Measurements from ENCODE around the gene AMACR.

Gene AMACR

GRCh38 chr5:34030048-34030447, 22.2 kb upstream of the AMACR start:
- H3K9me3 ChIP-seq (ENCODE audit: low read length): no peaks in the 10 kb centered on the region
- no peak overlapping the region for H3K27ac ChIP-seq (ENCODE audit: low read depth, low read length, poor library complexity, severe bottlenecking)
- TF ChIP-seq EZH2 (IDR thresholded peaks at IDR 0.05; ENCODE audit: borderline replicate concordance, low read length): no peak
- TF ChIP-seq CTCF (IDR thresholded peaks at IDR 0.05; ENCODE audit: low read length): no peak
- no peaks in the 10 kb centered on the region for H3K4me1 ChIP-seq (ENCODE audit: insufficient read depth, low read length, severe bottlenecking)
- H3K27me3 ChIP-seq (ENCODE audit: insufficient read depth, low read length): no peaks in the 10 kb centered on the region
- no peak overlapping the region for H3K4me2 ChIP-seq (ENCODE audit: low read length)
- H3F3A ChIP-seq (ENCODE audit: insufficient read depth, low read length): no peaks in the 10 kb centered on the region
- no peak overlapping the region for H2AFZ ChIP-seq (ENCODE audit: low read length)
- H3K36me3 ChIP-seq (ENCODE audit: insufficient read depth, low read length): no peaks in the 10 kb centered on the region; the same call in 1 of the 2 replicates
- H4K20me1 ChIP-seq (ENCODE audit: insufficient read depth, low read length): no peaks in the 10 kb centered on the region
- no peaks in the 10 kb centered on the region for H3K9me2 ChIP-seq (ENCODE audit: low read depth, low read length)
- no peaks in the 10 kb centered on the region for H3K79me2 ChIP-seq (ENCODE audit: insufficient read depth, low read length)
- H3K4me3 ChIP-seq (ENCODE audit: low read depth, low read length, poor library complexity, severe bottlenecking): no peak overlapping the region
- H3K9ac ChIP-seq (ENCODE audit: low read length): no peak overlapping the region

- Histone ChIP-seq H3K36me3 (ENCODE audit: insufficient read depth, low read length) (no peaks in the 10 kb centered on the region), H3K4me2 (ENCODE audit: low read length) (no peak overlapping the region), H3K4me1 (ENCODE audit: insufficient read depth, low read length, severe bottlenecking) (no peaks in the 10 kb centered on the region), H3K9me3 (ENCODE audit: low read length) (no peaks in the 10 kb centered on the region), H3K79me2 (ENCODE audit: insufficient read depth, low read length) (no peaks in the 10 kb centered on the region), H3K9me2 (ENCODE audit: low read depth, low read length) (no peaks in the 10 kb centered on the region), H3K27me3 (ENCODE audit: insufficient read depth, low read length) (no peaks in the 10 kb centered on the region), H3F3A (ENCODE audit: insufficient read depth, low read length) (no peaks in the 10 kb centered on the region), H2AFZ (ENCODE audit: low read length) (no peak overlapping the region), H3K27ac (ENCODE audit: low read depth, low read length, poor library complexity, severe bottlenecking) (no peak overlapping the region), H4K20me1 (ENCODE audit: insufficient read depth, low read length) (no peaks in the 10 kb centered on the region), H3K9ac (ENCODE audit: low read length) (no peak overlapping the region), H3K4me3 (ENCODE audit: low read depth, low read length, poor library complexity, severe bottlenecking) (no peak overlapping the region)
- no peak for TF ChIP-seq EZH2 (IDR thresholded peaks at IDR 0.05; ENCODE audit: borderline replicate concordance, low read length)
- no peak for TF ChIP-seq CTCF (IDR thresholded peaks at IDR 0.05; ENCODE audit: low read length)
Measured at GRCh38 chr5:34028349-34028748, 20.5 kb upstream of the AMACR start.

- no peaks in the 10 kb centered on the region for H3K27me3 ChIP-seq (ENCODE audit: insufficient read depth, low read length)
- no peaks in the 10 kb centered on the region for H3F3A ChIP-seq (ENCODE audit: insufficient read depth, low read length)
- H3K4me1 ChIP-seq (ENCODE audit: insufficient read depth, low read length, severe bottlenecking): no peaks in the 10 kb centered on the region
- H2AFZ ChIP-seq (ENCODE audit: low read length): no peak overlapping the region
- H3K9ac ChIP-seq (ENCODE audit: low read length): no peak overlapping the region
- H3K27ac ChIP-seq (ENCODE audit: low read depth, low read length, poor library complexity, severe bottlenecking): no peak overlapping the region
- H3K9me2 ChIP-seq (ENCODE audit: low read depth, low read length): no peaks in the 10 kb centered on the region
- H4K20me1 ChIP-seq (ENCODE audit: insufficient read depth, low read length): no peaks in the 10 kb centered on the region
- H3K9me3 ChIP-seq (ENCODE audit: low read length): no peaks in the 10 kb centered on the region
- no peak overlapping the region for H3K4me2 ChIP-seq (ENCODE audit: low read length)
- H3K79me2 ChIP-seq (ENCODE audit: insufficient read depth, low read length): no peaks in the 10 kb centered on the region
- no peaks in the 10 kb centered on the region for H3K36me3 ChIP-seq (ENCODE audit: insufficient read depth, low read length)
- no peak for TF ChIP-seq EZH2 (IDR thresholded peaks at IDR 0.05; ENCODE audit: borderline replicate concordance, low read length)
- no peak for TF ChIP-seq CTCF (IDR thresholded peaks at IDR 0.05; ENCODE audit: low read length)
- no peak overlapping the region for H3K4me3 ChIP-seq (ENCODE audit: low read depth, low read length, poor library complexity, severe bottlenecking)
Measured at GRCh38 chr5:34026089-34026761, 18.4 kb upstream of the AMACR start.

Measured in OCI-LY1 (cell line).